GM12878 (cell line): ENCODE measurements around the gene SHOC1. TPM values are rescaled to one million over a fixed set of nuclear protein-coding genes. Genes with fewer than 3 reads are reported as not detected.

Source experiments
- ATAC-seq: fragments of 200-7000 bp; cut with Tn5 transposase; 3 replicates; pipeline ENCODE4 v1.9.1; 2020; ENCODE audit warnings: mild to moderate bottlenecking, moderate library complexity
- BruUV-seq: library from RNA; stranded (reverse); fragments of 400-500 nt; replicated peaks from 2 replicates; lab custom pipeline; 2021; lab: Mats Ljungman, UMichigan
- CTCF ChIA-PET: fragments of 300-600 bp; sonication (Branson Sonifier 250); formaldehyde crosslinking; extraction: SDS; loops from one replicate; lab custom pipeline; 2021; ENCODE audit warnings: inconsistent platforms; lab: Yijun Ruan, JAX
- POLR2A ChIA-PET: fragments of 350-600 bp; formaldehyde crosslinking; extraction: SDS; loops from one replicate; lab custom pipeline; 2021; ENCODE audit warnings: inconsistent platforms; lab: Charles Lee
- RAD21 ChIA-PET: fragments of 300-600 bp; sonication (Branson Sonifier 250); formaldehyde crosslinking; loops from one replicate; lab custom pipeline; 2023; ENCODE audit warnings: antibody characterized with exemption; ENCODE audit not compliant: unreplicated experiment; lab: Charles Lee
- SMC1A ChIA-PET: fragments of 300-600 bp; sonication (Branson Sonifier 250); formaldehyde crosslinking; loops from one replicate; lab custom pipeline; 2023; ENCODE audit not compliant: unreplicated experiment, uncharacterized antibody; lab: Charles Lee
- DNase-seq: peaks from one replicate; pipeline ENCODE4 v3.0.0-alpha.2; 2011; ENCODE audit warnings: low read depth, low spot score
- FAIRE-seq: peaks from 3 replicates; lab custom pipeline; 2011; peaks lifted over from hg19 to GRCh38; lab: Jason Lieb, UNC
- H2AFZ ChIP-seq: 2 replicates; pipeline ENCODE4 v1.6.0; 2011; ENCODE audit warnings: low read depth, low read length, control low read depth; ENCODE audit not compliant: control insufficient read depth
- H3K27ac ChIP-seq: 2 replicates; pipeline ENCODE4 v1.5.1; 2011; ENCODE audit warnings: control low read depth; ENCODE audit not compliant: control insufficient read depth, insufficient read depth
- H3K27me3 ChIP-seq, 2 experiments: replicated peaks in 1 of 2; 2 replicates each; pipeline versions ENCODE4 v1.6.0 to v1.6.1; 2011; ENCODE audit warnings: low read length in 1 of 2; ENCODE audit not compliant: control insufficient read depth in 2 of 2, insufficient read depth in 2 of 2
- H3K36me3 ChIP-seq, 2 experiments: 2 replicates each; pipeline ENCODE4 v1.5.1; 2011; ENCODE audit warnings: low read length in 1 of 2; ENCODE audit not compliant: control insufficient read depth in 2 of 2, insufficient read depth in 2 of 2
- H3K4me1 ChIP-seq: 2 replicates; pipeline ENCODE4 v1.6.1; 2011; ENCODE audit warnings: mild to moderate bottlenecking, low read length, moderate library complexity, mixed read lengths; ENCODE audit not compliant: control insufficient read depth, insufficient read depth
- H3K4me2 ChIP-seq: 2 replicates; pipeline ENCODE4 v1.6.0; 2011; ENCODE audit warnings: control low read depth; ENCODE audit not compliant: control insufficient read depth, insufficient read depth
- H3K4me3 ChIP-seq: fragments of 200-600 bp; sonication (generic); 2 replicates; pipeline ENCODE4 v1.5.1; 2016
- H3K79me2 ChIP-seq: 2 replicates; pipeline ENCODE4 v1.6.0; 2011; ENCODE audit warnings: low read length; ENCODE audit not compliant: control insufficient read depth, insufficient read depth
- H3K9ac ChIP-seq: 2 replicates; pipeline ENCODE4 v1.8.0; 2011; ENCODE audit warnings: low read length, control low read depth, mixed read lengths; ENCODE audit not compliant: control insufficient read depth, insufficient read depth
- H3K9me3 ChIP-seq: replicated peaks from 3 replicates; pipeline ENCODE4 v1.5.1; 2011; ENCODE audit warnings: mild to moderate bottlenecking, low read length; ENCODE audit not compliant: control insufficient read depth, insufficient read depth
- H4K20me1 ChIP-seq: 2 replicates; pipeline ENCODE4 v1.6.0; 2011; ENCODE audit not compliant: control insufficient read depth, insufficient read depth
- BACH1 ChIP-seq: fragments of 450-650 bp; IDR thresholded peaks from 2 replicates; pipeline ENCODE4 v1.6.1; 2017; ENCODE audit warnings: mild to moderate bottlenecking, borderline replicate concordance
- BRCA1 ChIP-seq: IDR thresholded peaks from 2 replicates; pipeline ENCODE4 v1.6.1; 2011; ENCODE audit warnings: low read depth, low read length, improper control_type of control experiment
- CHD1 ChIP-seq: IDR thresholded peaks from 2 replicates; pipeline ENCODE4 v1.6.1; 2012; ENCODE audit warnings: low read depth, low read length, improper control_type of control experiment
- CHD4 ChIP-seq: fragments of 200-600 bp; sonication (generic); IDR thresholded peaks from 2 replicates; pipeline ENCODE4 v1.6.1; 2016; ENCODE audit warnings: mild to moderate bottlenecking
- CREM ChIP-seq: IDR thresholded peaks from 2 replicates; pipeline ENCODE4 v1.6.1; 2014; ENCODE audit warnings: antibody characterized with exemption, low read depth
- E2F4 ChIP-seq: IDR thresholded peaks from 2 replicates; pipeline ENCODE4 v1.6.1; 2012; ENCODE audit warnings: low read depth, low read length, improper control_type of control experiment
- EZH2 ChIP-seq: IDR thresholded peaks from 2 replicates; pipeline ENCODE4 v1.6.1; 2012; ENCODE audit warnings: low read depth, mild to moderate bottlenecking, control low read depth, inconsistent platforms, low read length, borderline replicate concordance; ENCODE audit not compliant: control insufficient read depth
- NFYA ChIP-seq: IDR thresholded peaks from 2 replicates; pipeline ENCODE4 v1.6.1; 2011; ENCODE audit warnings: low read depth, mild to moderate bottlenecking, low read length, improper control_type of control experiment, borderline replicate concordance
- NR2F1 ChIP-seq: fragments of 450-650 bp; conservative IDR thresholded peaks from 2 replicates; pipeline ENCODE4 v1.6.1; 2017; ENCODE audit warnings: mild to moderate bottlenecking
- PRDM15 ChIP-seq: fragments of 450-650 bp; formaldehyde crosslinking; IDR thresholded peaks from 2 replicates; pipeline ENCODE4 v1.4.0; 2020; ENCODE audit warnings: mild to moderate bottlenecking, moderate library complexity
- SIX5 ChIP-seq: IDR thresholded peaks from 2 replicates; pipeline ENCODE4 v1.6.1; 2011; ENCODE audit warnings: mild to moderate bottlenecking, low read depth, low read length, moderate library complexity; ENCODE audit not compliant: severe bottlenecking
- SPI1 ChIP-seq: IDR thresholded peaks from 2 replicates; pipeline ENCODE4 v1.6.1; 2011; ENCODE audit warnings: low read depth, mild to moderate bottlenecking, low read length, moderate library complexity, borderline replicate concordance; ENCODE audit not compliant: insufficient read depth
- TBL1XR1 ChIP-seq: IDR thresholded peaks from 2 replicates; pipeline ENCODE4 v1.6.1; 2012; ENCODE audit warnings: low read depth, low read length, improper control_type of control experiment
- ZNF622 ChIP-seq: fragments of 450-650 bp; IDR thresholded peaks from 2 replicates; pipeline ENCODE4 v1.6.1; 2017; ENCODE audit warnings: mild to moderate bottlenecking, inconsistent platforms
- ZNF687 ChIP-seq: fragments of 450-650 bp; IDR thresholded peaks from 2 replicates; pipeline ENCODE4 v1.6.1; 2017; ENCODE audit warnings: mild to moderate bottlenecking, moderate library complexity
- WGBS: methylation state at CpG from one replicate; pipeline ENCODE4 v1.1.6; 2016; ENCODE audit warnings: low lambda C conversion rate; ENCODE audit not compliant: insufficient replicate concordance, insufficient coverage; ENCODE audit errors: missing lambda C conversion rate; 5-methylcytosine and 5-hydroxymethylcytosine counted together
- in situ Hi-C: fragments of 300-500 bp; cut with MboI; formaldehyde crosslinking; loops from 9 replicates; pipeline ENCODE4 v1.14.3; 2018; ENCODE audit warnings: mixed read lengths
- intact Hi-C: fragments of 100-400 bp; cut with micrococcal nuclease; formaldehyde crosslinking; loops from one replicate; pipeline ENCODE4 v1.14.2; 2022; ENCODE audit not compliant: unreplicated experiment
- polyA plus RNA-seq, 11 experiments: library from polyadenylated mRNA; depleted of rRNA in 4 of 11; unstranded in 6 of 11; stranded (reverse) in 5 of 11; fragments of >200 nt; fragmentation: Nextera tagmentation in 4 of 11; fragmentation: Illumina TruSeq in 1 of 11; extraction: Ambion mirVana in 4 of 11; extraction: Trizol in 1 of 11; gene quantifications; 1 replicate in 1 of 11; 2 replicates in 10 of 11; pipeline versions ENCODE4 v1.2.1 to v1.2.3, GENCODE V29; 2011 to 2016; ENCODE audit warnings: inconsistent platforms in 2 of 11, missing spikeins in 2 of 11, low read depth in 1 of 11
- total RNA-seq, 4 experiments: library from RNA; depleted of rRNA in 3 of 4; stranded (reverse); fragments of >200 nt in 3 of 4; fragmentation: Illumina TruSeq in 1 of 4; extraction: Trizol in 1 of 4; gene quantifications; 2 replicates each; pipeline versions ENCODE4 v1.2.1 to v1.2.3, GENCODE V29; 2013 to 2021

Gene SHOC1
- total and polyA plus RNA-seq, 10 of the 15 experiments (the other 5 are each of a cell fraction or from before 2014, with no cell fraction given) = under 0.01 to 0.11 (median 0.04) TPM; not detected in 3

GRCh38 chr9:111836311-111836710, 41.6 kb upstream of the SHOC1 start:
- H4K20me1 ChIP-seq = no peaks in the 10 kb centered on the region
- ChIA-PET POLR2A (no interaction called here), RAD21 (no interaction called here), SMC1A (no interaction called here), CTCF (no interaction called here)
- no peaks in the 10 kb centered on the region for H3K36me3 ChIP-seq
- no peak overlapping the region for H3K4me2 ChIP-seq
- WGBS = 79% methylated on average over 2 of the region's 2 CpGs
- H3K4me1 ChIP-seq = peaks cover 8% of the 10 kb centered on the region; the same call in 1 of the 2 replicates
- in situ Hi-C loops = no loop called here
- no peaks in the 10 kb centered on the region for H3K79me2 ChIP-seq
- BruUV-seq = no TSS peak
- ATAC-seq (no peak), FAIRE-seq (no peak), DNase-seq (no peak)
- H3K9me3 ChIP-seq = no peaks in the 10 kb centered on the region
- no peak overlapping the region for H2AFZ ChIP-seq
- H3K9ac ChIP-seq = no peak overlapping the region
- H3K27ac ChIP-seq = no peak overlapping the region
- H3K27me3 ChIP-seq = no peaks in the 10 kb centered on the region
- H3K4me3 ChIP-seq = no peak overlapping the region
- intact Hi-C loops = no loop called here
- TF ChIP-seq EZH2 = no peak
- no peak for TF ChIP-seq PRDM15 (CRISPR knock-in tag)
- no peak for TF ChIP-seq CHD4
- TF ChIP-seq SIX5 = no peak
- TF ChIP-seq ZNF622 = no peak
- TF ChIP-seq E2F4 = no peak
- TF ChIP-seq NR2F1 = no peak
- TF ChIP-seq CHD1 = no peak
- TF ChIP-seq TBL1XR1 = no peak
- no peak for TF ChIP-seq BRCA1
- TF ChIP-seq BACH1 = no peak
- TF ChIP-seq CREM = no peak
- no peak for TF ChIP-seq SPI1
- TF ChIP-seq NFYA = no peak
- no peak for TF ChIP-seq ZNF687
